Left lung (tissue), 10 donors: ENCODE results near the gene VWDE. TPM values are rescaled to one million over a fixed set of nuclear protein-coding genes. Genes with fewer than 3 reads are reported as not detected.
"Not testable (repeated sequence)": the region's sequence is repeated elsewhere in the genome, so short reads cannot be mapped to it uniquely, and the experiment has no call there.

Experiments
- ATAC-seq: fragments of 200-7000 bp; cut with Tn5 transposase; one replicate; pipeline ENCODE4 v1.9.1; 2020; ENCODE audit warnings: moderate library complexity
- DNase-seq, 4 donors: peaks; one replicate each; pipeline ENCODE4 v3.0.0-alpha.2; 2013 to 2020
- H3K27ac ChIP-seq, 2 donors: fragments of 200-600 bp; sonication (generic) in 1 of 2; one replicate each; pipeline versions ENCODE4 v1.5.0 to v1.8.0; 2020 to 2021
- H3K27me3 ChIP-seq, 2 donors: fragments of 200-600 bp; sonication (generic) in 1 of 2; one replicate each; pipeline versions ENCODE4 v1.5.0 to v1.8.0; 2020 to 2021
- H3K36me3 ChIP-seq, 2 donors: fragments of 200-600 bp; sonication (generic) in 1 of 2; one replicate each; pipeline versions ENCODE4 v1.5.0 to v1.8.0; 2020 to 2021
- H3K4me1 ChIP-seq, 2 donors: fragments of 200-600 bp; one replicate each; pipeline ENCODE4 v1.8.0; 2021
- H3K4me3 ChIP-seq, 2 donors: fragments of 200-600 bp; sonication (generic) in 1 of 2; one replicate each; pipeline versions ENCODE4 v1.5.0 to v1.8.0; 2020 to 2021; ENCODE audit warnings: mild to moderate bottlenecking in 1 of 2
- H3K9me3 ChIP-seq, 2 donors: fragments of 200-600 bp; sonication (generic) in 1 of 2; one replicate each; pipeline versions ENCODE4 v1.5.0 to v1.8.0; 2020 to 2021
- CTCF ChIP-seq, 2 donors: fragments of 200-600 bp; sonication (generic) in 1 of 2; IDR thresholded peaks; one replicate each; pipeline versions ENCODE4 v1.5.0 to v1.8.0; 2021; ENCODE audit warnings: antibody characterized with exemption in 2 of 2
- intact Hi-C, 2 donors: fragments of 100-400 bp; cut with DNase I; formaldehyde crosslinking; loops; one replicate each; pipeline versions ENCODE4 v1.11.2 to v1.14.2; 2022
- polyA plus RNA-seq, 6 donors: library from polyadenylated mRNA; unstranded; fragments of 120-200 nt; gene quantifications; one replicate each; pipeline ENCODE4 v1.2.1, GENCODE V29; 2013; ENCODE audit not compliant: insufficient read length in 6 of 6
- total RNA-seq, 2 donors: library from RNA; stranded (reverse); fragmentation: NEBNext Ultra II Directional; extraction: Animal tissue kit (Norgen Biotek cat#: 25700); gene quantifications; one replicate each; pipeline ENCODE4 v1.2.1, GENCODE V29; 2021
- donor health status: DM: no; HTN: yes; CAD: no.
- donor health status: DM: no; HTN: no; CAD: no.

The VWDE gene
- total and polyA plus RNA-seq, 8 donors = 1.5 to 6.1 (median 3.6) TPM

DNA sequence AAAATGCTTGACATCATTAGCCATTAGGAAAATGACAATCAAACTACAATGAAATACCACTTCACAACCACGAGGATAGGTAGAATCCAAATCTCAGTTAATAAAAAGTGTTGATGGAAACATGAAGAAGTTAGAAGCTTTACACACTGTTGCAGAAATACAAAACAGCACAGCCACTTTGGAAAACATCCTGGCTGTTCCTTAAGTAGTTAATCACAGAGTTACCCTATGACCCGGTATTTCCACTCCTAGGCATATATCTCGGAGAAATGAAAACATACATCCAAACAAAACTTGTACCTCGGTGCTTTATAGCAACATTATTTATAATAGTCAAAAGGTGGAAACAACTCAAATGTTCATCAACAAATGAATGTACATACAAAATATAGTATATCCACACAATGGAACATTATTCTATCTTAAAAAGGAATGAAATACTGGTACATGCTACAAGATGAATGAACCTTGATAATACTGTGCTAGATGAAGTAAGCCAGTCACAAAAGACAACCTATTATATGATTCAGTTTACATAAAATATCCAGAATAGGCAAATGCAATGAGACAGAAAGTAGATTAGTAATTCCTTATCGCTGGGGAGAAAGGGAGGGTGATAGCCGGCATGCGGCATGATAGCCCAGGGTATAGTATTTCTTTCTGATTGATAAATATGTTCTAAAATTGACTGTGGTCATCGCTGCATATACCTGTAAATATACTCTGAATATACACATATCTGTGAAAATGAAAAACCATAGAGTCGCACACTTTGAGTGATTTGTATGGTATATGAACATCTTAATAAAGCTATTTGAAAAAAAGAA lies 1.9 kb downstream of the VWDE start:
- ATAC-seq (no peak), DNase-seq (no peak)
- intact Hi-C loops = no loop called here
- H3K36me3 ChIP-seq = no peaks in the 10 kb centered on the region
- TF ChIP-seq CTCF (IDR thresholded peaks at IDR 0.05) = no peak
- peaks cover 0 to 25% of the 10 kb centered on the region in 2 donors for H3K27me3 ChIP-seq
- H3K4me1 ChIP-seq = peaks cover 0 to 16% of the 10 kb centered on the region in 2 donors
- no peak overlapping the region for H3K4me3 ChIP-seq
- peaks cover 0 to 15% of the 10 kb centered on the region in 2 donors for H3K9me3 ChIP-seq
- no peak overlapping the region for H3K27ac ChIP-seq

GRCh38 chr7:12398186-12398585 lies 5.5 kb downstream of the VWDE start:
- DNase-seq = no peak
- Histone ChIP-seq H3K4me3 (no peak overlapping the region), H3K9me3 (peaks cover 0 to 15% of the 10 kb centered on the region in 2 donors), H3K27ac (no peak overlapping the region), H3K36me3 (no peaks in the 10 kb centered on the region), H3K4me1 (peaks cover 0 to 5% of the 10 kb centered on the region in 2 donors), H3K27me3 (peaks cover 0 to 9% of the 10 kb centered on the region in 2 donors)
- no peak for ATAC-seq
- TF ChIP-seq CTCF (IDR thresholded peaks at IDR 0.05) = no peak
- intact Hi-C loops = no loop called here

- intact Hi-C loops = no loop called here
- Histone ChIP-seq H3K27me3 (peaks cover 0 to 6% of the 10 kb centered on the region in 2 donors), H3K27ac (no peak overlapping the region), H3K4me3 (no peak overlapping the region), H3K4me1 (peaks cover 0 to under 1% of the 10 kb centered on the region in 2 donors), H3K36me3 (no peaks in the 10 kb centered on the region), H3K9me3 (peaks cover 0 to 15% of the 10 kb centered on the region in 2 donors)
- DNase-seq (no peak), ATAC-seq (no peak)
- TF ChIP-seq CTCF (IDR thresholded peaks at IDR 0.05) = no peak
These were observed 6.0 kb downstream of the VWDE start for GRCh38 chr7:12397671-12398070.

DNA sequence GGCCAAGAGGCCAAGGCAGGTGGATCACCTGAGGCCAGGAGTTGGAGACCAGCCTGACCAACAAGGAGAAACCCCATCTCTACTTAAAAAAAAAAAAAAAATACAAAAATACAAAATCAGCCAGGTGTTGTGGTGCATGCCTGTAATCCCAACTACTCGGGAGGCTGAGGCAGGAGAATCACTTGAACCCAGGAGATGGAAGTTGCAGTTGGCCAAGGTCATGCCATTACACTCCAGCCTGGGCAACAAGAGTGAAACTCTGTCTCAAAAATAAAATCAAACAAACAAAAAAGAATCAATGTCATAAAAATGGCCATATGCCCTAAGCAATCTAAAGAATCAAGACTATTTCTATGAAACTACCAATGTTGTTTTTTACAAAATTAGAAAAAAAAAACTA lies 7.0 kb downstream of the VWDE start:
- ATAC-seq, H3K4me1 ChIP-seq, H3K27me3 ChIP-seq, DNase-seq, H3K27ac ChIP-seq, H3K4me3 ChIP-seq, intact Hi-C loops, H3K36me3 ChIP-seq: not testable (repeated sequence)
- H3K9me3 ChIP-seq = peaks cover 0 to 15% of the 10 kb centered on the region in 2 donors

DNA sequence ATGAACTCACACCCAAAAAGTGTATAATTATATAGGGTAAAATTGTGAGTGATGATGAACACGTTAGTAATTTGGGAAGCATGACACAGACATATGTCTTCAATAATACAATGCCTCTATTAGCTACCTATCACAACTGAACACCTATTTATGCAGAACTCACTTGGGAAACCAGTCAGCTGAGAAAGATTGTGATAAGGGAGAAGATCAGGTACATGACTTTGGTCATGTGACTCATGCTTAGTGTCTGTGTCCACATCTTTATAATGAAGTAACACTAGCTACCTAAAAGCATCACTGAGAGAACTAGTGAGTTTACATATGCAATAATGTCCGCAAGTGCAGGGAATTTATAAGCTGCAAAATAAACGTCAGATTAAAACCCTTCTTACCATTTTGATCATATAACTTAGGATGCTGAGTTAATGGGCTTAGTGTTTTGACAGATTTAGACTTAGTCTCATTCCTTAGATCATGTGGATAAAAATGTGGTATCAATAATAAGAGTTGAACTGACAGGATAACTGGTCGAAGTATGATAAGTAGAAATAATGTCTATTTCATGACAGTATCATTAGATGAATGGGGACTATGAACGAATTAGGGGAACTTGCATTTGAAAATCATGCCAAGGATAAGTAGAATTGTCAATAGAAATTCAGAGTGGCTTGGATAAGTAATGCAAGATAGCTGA lies 11.6 kb downstream of the VWDE start:
- no peak for TF ChIP-seq CTCF (IDR thresholded peaks at IDR 0.05)
- no peaks in the 10 kb centered on the region for H3K36me3 ChIP-seq
- H3K4me1 ChIP-seq = no peaks in the 10 kb centered on the region
- ATAC-seq (no peak), DNase-seq (no peak)
- H3K9me3 ChIP-seq = no peaks in the 10 kb centered on the region
- H3K27me3 ChIP-seq = no peaks in the 10 kb centered on the region
- no peak overlapping the region for H3K4me3 ChIP-seq
- no peak overlapping the region for H3K27ac ChIP-seq
- intact Hi-C loops = no loop called here
